Naive thymus-derived CD8-positive, alpha-beta T cell (primary cell): ENCODE results near the gene CGB5. TPM values are rescaled to one million over a fixed set of nuclear protein-coding genes. Genes with fewer than 3 reads are reported as not detected.
"Not testable (repeated sequence)": the region's sequence is repeated elsewhere in the genome, so short reads cannot be mapped to it uniquely, and the experiment has no call there.

Experiments used
- ATAC-seq, 2 donors: fragments of 150-1000 bp; cut with Tn5 transposase in 1 of 2; sonication (Bioruptor Pico), chemical (Tn5 transposase) in 1 of 2; 1 replicate in 1 of 2; 2 replicates in 1 of 2; pipeline ENCODE4 v1.10.0; 2021; ENCODE audit warnings: mild to moderate bottlenecking in 2 of 2, moderate library complexity in 2 of 2
- POLR2A ChIA-PET: fragments of 350-600 bp; sonication (Branson Sonifier 250); formaldehyde crosslinking; loops from one replicate; lab custom pipeline; 2021; ENCODE audit warnings: antibody characterized with exemption; lab: Charles Lee
- DNase-seq, 10 donors: peaks; one replicate each; pipeline versions ENCODE4 v3.0.0 to v3.0.0-alpha.2; 2020 to 2022
- H3K27ac Mint-ChIP-seq, 10 donors: one replicate each; pipeline ENCODE4 v1.8.0; 2020 to 2022; ENCODE audit warnings: mild to moderate bottlenecking in 10 of 10, mixed read lengths in 10 of 10, moderate library complexity in 4 of 10, inconsistent platforms in 1 of 10
- H3K27me3 Mint-ChIP-seq, 5 donors: one replicate each; pipeline ENCODE4 v1.8.0; 2021 to 2022; ENCODE audit warnings: mixed read lengths in 5 of 5
- H3K36me3 Mint-ChIP-seq, 3 donors: one replicate each; pipeline ENCODE4 v1.8.0; 2020 to 2022; ENCODE audit warnings: mixed read lengths in 3 of 3, mild to moderate bottlenecking in 2 of 3, inconsistent platforms in 1 of 3
- H3K4me1 Mint-ChIP-seq, 4 donors: one replicate each; pipeline ENCODE4 v1.8.0; 2021 to 2022; ENCODE audit warnings: mixed read lengths in 4 of 4
- H3K4me3 Mint-ChIP-seq, 10 donors: one replicate each; pipeline ENCODE4 v1.8.0; 2020 to 2022; ENCODE audit warnings: mild to moderate bottlenecking in 10 of 10, mixed read lengths in 10 of 10, moderate library complexity in 6 of 10, inconsistent platforms in 1 of 10
- H3K9me3 Mint-ChIP-seq, 9 donors: one replicate each; pipeline ENCODE4 v1.8.0; 2020 to 2022; ENCODE audit warnings: mixed read lengths in 9 of 9, mild to moderate bottlenecking in 3 of 9, inconsistent platforms in 1 of 9, moderate library complexity in 1 of 9
- polyA plus RNA-seq, 3 donors: library from polyadenylated mRNA; unstranded; fragments of 300-500 nt; fragmentation: Illumina TruSeq; gene quantifications; one replicate each; pipeline ENCODE4 v1.2.3, GENCODE V29; 2021
- total RNA-seq, 8 experiments: library from RNA in 2 of 8; stranded (reverse) in 2 of 8; gene quantifications; one replicate each; pipeline ENCODE4 v1.2.3 and lab custom pipeline; 2021 to 2026

Gene CGB5
- total and polyA plus RNA-seq, 5 experiments from 2014 or later: not detected

GRCh38 chr19:49049834-49050233 is 6.2 kb downstream of the CGB5 start:
- H3K9me3 Mint-ChIP-seq, H3K36me3 Mint-ChIP-seq, H3K27me3 Mint-ChIP-seq, H3K4me1 Mint-ChIP-seq, POLR2A ChIA-PET, ATAC-seq, H3K4me3 Mint-ChIP-seq, DNase-seq, H3K27ac Mint-ChIP-seq: not testable (repeated sequence)

- H3K9me3 Mint-ChIP-seq, H3K36me3 Mint-ChIP-seq, ATAC-seq, H3K4me3 Mint-ChIP-seq, DNase-seq, H3K4me1 Mint-ChIP-seq, POLR2A ChIA-PET, H3K27me3 Mint-ChIP-seq, H3K27ac Mint-ChIP-seq: not testable (repeated sequence)
Measured at GRCh38 chr19:49050376-49051033, 6.9 kb downstream of the CGB5 start.

DNA sequence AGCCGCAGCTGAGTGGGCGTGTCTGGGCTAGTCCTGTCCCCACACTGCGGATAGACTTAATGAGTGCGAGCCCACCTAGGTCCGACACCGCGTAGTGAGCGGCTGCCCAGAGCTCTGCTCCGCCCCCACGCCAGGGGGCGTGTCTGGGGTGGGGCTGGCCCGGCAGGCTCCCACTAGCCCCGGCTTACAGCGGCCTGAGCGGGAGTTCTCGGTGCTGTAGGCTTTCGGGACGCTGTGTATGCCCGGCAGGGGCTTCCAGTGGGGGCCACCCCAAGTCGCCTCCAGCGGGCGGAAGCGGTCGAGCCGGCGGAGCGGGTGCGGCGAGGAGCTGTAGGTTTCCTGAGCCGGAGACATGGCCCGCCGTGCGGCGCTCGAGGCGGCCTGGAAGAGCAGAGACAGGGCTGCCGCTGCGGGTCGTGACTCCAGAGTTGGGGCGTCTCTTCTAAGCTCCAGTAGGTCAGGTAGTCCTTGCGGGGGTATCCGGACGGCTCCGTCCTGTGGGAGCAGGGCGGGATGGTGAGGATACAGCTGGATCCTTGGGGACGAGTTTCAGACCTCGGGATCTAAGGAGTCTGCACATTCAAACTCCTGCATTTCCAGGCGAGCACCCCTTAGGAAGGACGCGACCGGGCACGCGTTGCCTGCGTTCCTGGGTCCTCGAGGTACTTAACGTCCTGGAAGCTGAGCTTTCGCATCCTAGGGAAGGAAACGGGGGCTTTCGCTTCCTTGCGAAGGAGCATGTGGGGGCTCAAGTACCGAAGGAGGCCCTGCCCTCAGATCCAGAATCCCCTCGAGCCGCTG is 12.7 kb downstream of the CGB5 start:
- H3K27ac Mint-ChIP-seq: peak overlapping the region in 1 of 10 donors; percentile 11
- no peaks in the 10 kb centered on the region for H3K9me3 Mint-ChIP-seq
- H3K4me3 Mint-ChIP-seq: peak overlapping the region; percentile 78 to 95 (median 90)
- H3K4me1 Mint-ChIP-seq: peaks cover 9 to 27% (median 18%) of the 10 kb centered on the region in 4 donors
- ATAC-seq (peak; percentile 77 to 78), DNase-seq (peak; percentile 16 to 72 (median 49))
- peaks cover 14 to 37% (median 26%) of the 10 kb centered on the region in 5 donors for H3K27me3 Mint-ChIP-seq
- POLR2A ChIA-PET: interaction anchor here (0.7 to 1.0 kb wide), 2 partner anchors 63 to 75 kb away, joined by 3 read pairs; partner anchors contain the start of gene GYS1
- no peaks in the 10 kb centered on the region for H3K36me3 Mint-ChIP-seq

DNA sequence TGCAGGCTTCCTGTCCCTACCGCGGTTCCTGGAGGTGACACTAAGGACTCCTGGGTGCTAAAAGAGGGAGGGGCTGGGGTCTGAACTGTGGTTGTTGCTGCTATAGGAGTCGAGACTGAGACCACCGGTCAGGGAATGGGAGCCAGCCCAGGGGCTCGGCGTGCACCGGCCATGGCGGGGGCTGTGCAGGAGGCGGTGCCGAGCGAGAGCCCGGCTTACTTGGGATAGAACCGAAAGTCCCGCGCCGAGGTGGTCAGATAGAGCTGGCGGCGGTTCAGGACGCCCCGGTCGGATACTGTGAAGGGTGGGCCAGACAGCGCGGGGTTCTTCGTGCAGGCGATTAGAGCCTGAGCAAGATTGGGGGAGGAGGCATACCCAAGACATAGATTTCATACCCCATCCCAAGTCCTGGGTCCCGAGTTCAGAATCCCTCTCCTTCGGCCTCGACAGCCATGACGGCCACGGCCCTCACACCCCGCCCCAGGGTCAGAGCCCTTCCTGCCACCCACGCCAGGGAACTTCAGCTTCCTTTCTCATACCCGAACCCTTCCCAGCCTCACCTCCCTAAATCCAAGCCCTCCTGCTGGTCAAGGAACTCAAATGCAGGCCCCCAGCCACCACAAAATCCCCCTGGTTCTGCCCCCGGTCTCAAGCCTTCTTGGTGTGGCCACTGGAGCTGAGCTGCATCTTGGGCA is 13.4 kb downstream of the CGB5 start:
- H3K4me3 Mint-ChIP-seq: peak overlapping the region; percentile 78 to 95 (median 90)
- H3K36me3 Mint-ChIP-seq, H3K9me3 Mint-ChIP-seq: not testable (repeated sequence)
- peak in 2 of 10 donors; percentile 3 to 15 for DNase-seq
- POLR2A ChIA-PET: interaction anchor here (0.6 to 1.1 kb wide), 3 partner anchors 57 to 65 kb away, joined by 3 read pairs; partner anchors contain the start of genes GYS1 and LIN7B
- H3K27ac Mint-ChIP-seq: peak overlapping the region in 3 of 10 donors; percentile 13 to 81 (median 28)
- H3K27me3 Mint-ChIP-seq: peaks cover 14 to 40% (median 26%) of the 10 kb centered on the region in 5 donors
- ATAC-seq: peak; percentile 6 to 28
- H3K4me1 Mint-ChIP-seq: peaks cover 9 to 27% (median 18%) of the 10 kb centered on the region in 4 donors

GRCh38 chr19:49057636-49058234 is 14.1 kb downstream of the CGB5 start, which contains the start of gene CGB7:
CGB7 (minus strand) TSS chr19:49057749; CDS start chr19:49055375, 2,374 bp downstream.
- POLR2A ChIA-PET: interaction anchor here (0.6 to 1.1 kb wide), 3 partner anchors 56 to 428 kb away, joined by 3 to 5 read pairs (median 3); partner anchors contain the start of gene LIN7B

DNA sequence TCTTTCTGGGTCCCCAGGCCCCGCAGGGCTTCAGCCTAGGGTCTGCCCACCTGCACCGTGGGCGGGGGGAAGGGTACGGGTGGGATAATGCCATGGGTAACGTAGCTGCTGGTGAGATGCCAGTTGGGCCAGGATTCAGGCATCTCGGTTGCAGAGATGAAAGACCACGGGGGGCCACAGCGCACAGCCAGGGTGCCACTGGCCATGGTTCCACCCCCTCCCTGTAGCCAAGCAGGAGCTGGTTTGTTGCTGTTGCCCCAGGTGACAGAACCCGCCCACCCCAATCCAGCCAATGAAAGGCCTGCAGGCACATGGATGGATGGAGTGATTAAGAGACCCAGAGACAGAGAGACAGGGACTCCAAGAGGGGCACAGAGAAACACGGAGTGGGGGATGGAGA is 14.9 kb downstream of the CGB5 start:
- H3K4me1 Mint-ChIP-seq: peaks cover 9 to 27% (median 18%) of the 10 kb centered on the region in 4 donors
- H3K27ac Mint-ChIP-seq: no peak overlapping the region
- DNase-seq: peak in 1 of 10 donors; percentile 13
- H3K27me3 Mint-ChIP-seq: peaks cover 14 to 46% (median 29%) of the 10 kb centered on the region in 5 donors
- H3K4me3 Mint-ChIP-seq: peak overlapping the region in 7 of 10 donors; percentile 10 to 95 (median 84)
- no peaks in the 10 kb centered on the region for H3K36me3 Mint-ChIP-seq
- no peak for ATAC-seq
- no peaks in the 10 kb centered on the region for H3K9me3 Mint-ChIP-seq
- POLR2A ChIA-PET: interaction anchor here (0.5 to 1.1 kb wide), 2 partner anchors 56 to 619 kb away, joined by 3 read pairs; partner anchors contain the start of genes LIN7B and PRMT1

More at GRCh38 chr19:49057636-49058234, 14.1 kb downstream of the CGB5 start, which contains the start of gene CGB7:
- H3K4me1 Mint-ChIP-seq: peaks cover 9 to 27% (median 18%) of the 10 kb centered on the region in 4 donors
- H3K9me3 Mint-ChIP-seq: no peaks in the 10 kb centered on the region
- H3K27ac Mint-ChIP-seq: peak within 1 kb of the TSS in 5 of 10 donors; percentile 13 to 81 (median 38)
- ATAC-seq (peak; percentile 38 to 51), DNase-seq (peak in 5 of 10 donors; percentile 16 to 51 (median 32))
- peak within 1 kb of the TSS; percentile 78 to 95 (median 90) for H3K4me3 Mint-ChIP-seq
- H3K27me3 Mint-ChIP-seq: peaks cover 14 to 40% (median 26%) of the 10 kb centered on the region in 5 donors
- H3K36me3 Mint-ChIP-seq: no peaks in the 10 kb centered on the region

- peaks cover 14 to 51% (median 30%) of the 10 kb centered on the region in 5 donors for H3K27me3 Mint-ChIP-seq
- POLR2A ChIA-PET: interaction anchor here (0.5 kb wide), 1 partner anchor 618 kb away, joined by 3 read pairs; the partner anchor contains the start of gene PRMT1
- H3K4me1 Mint-ChIP-seq: peaks cover 9 to 27% (median 18%) of the 10 kb centered on the region in 4 donors
- H3K36me3 Mint-ChIP-seq: no peaks in the 10 kb centered on the region
- ATAC-seq: no peak
- H3K4me3 Mint-ChIP-seq: peak overlapping the region in 5 of 10 donors; percentile 10 to 75 (median 50)
- no peak for DNase-seq
- no peak overlapping the region for H3K27ac Mint-ChIP-seq
- H3K9me3 Mint-ChIP-seq: no peaks in the 10 kb centered on the region
Measured at GRCh38 chr19:49059053-49059452, 15.4 kb downstream of the CGB5 start.

GRCh38 chr19:49061000-49061399 is 17.4 kb downstream of the CGB5 start:
- DNase-seq (no peak), ATAC-seq (no peak)
- no peaks in the 10 kb centered on the region for H3K36me3 Mint-ChIP-seq
- no peaks in the 10 kb centered on the region for H3K9me3 Mint-ChIP-seq
- peaks cover 18 to 64% (median 37%) of the 10 kb centered on the region in 5 donors for H3K27me3 Mint-ChIP-seq
- H3K4me1 Mint-ChIP-seq: peaks cover 9 to 26% (median 20%) of the 10 kb centered on the region in 4 donors
- no peak overlapping the region for H3K27ac Mint-ChIP-seq
- no peak overlapping the region for H3K4me3 Mint-ChIP-seq
- POLR2A ChIA-PET: no interaction called here

DNA sequence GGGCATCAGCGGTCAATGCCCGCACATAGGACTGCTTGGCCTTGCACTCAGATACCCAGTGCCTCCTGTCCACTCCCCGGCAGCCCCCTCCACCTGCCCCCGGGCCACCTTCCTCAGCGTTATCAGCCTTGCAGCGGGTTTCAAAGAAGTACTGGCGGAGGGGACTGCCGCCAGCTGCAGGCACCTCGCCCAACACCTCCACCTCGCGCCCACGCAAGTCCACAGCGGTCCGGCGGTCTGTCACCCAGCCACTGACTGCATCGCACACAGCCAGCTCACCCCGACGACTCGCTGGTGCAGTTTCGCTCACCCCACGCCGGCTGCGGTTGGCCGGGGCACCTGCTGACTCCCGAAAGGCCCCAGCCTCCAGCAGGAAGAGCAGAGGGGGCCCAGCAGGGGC is 17.8 kb downstream of the CGB5 start:
- DNase-seq (no peak), ATAC-seq (no peak)
- POLR2A ChIA-PET: no interaction called here
- Mint-ChIP-seq H3K27ac (no peak overlapping the region), H3K9me3 (no peaks in the 10 kb centered on the region), H3K4me3 (no peak overlapping the region), H3K36me3 (no peaks in the 10 kb centered on the region), H3K4me1 (peaks cover 9 to 21% (median 19%) of the 10 kb centered on the region in 4 donors), H3K27me3 (peaks cover 18 to 68% (median 41%) of the 10 kb centered on the region in 5 donors)

DNA sequence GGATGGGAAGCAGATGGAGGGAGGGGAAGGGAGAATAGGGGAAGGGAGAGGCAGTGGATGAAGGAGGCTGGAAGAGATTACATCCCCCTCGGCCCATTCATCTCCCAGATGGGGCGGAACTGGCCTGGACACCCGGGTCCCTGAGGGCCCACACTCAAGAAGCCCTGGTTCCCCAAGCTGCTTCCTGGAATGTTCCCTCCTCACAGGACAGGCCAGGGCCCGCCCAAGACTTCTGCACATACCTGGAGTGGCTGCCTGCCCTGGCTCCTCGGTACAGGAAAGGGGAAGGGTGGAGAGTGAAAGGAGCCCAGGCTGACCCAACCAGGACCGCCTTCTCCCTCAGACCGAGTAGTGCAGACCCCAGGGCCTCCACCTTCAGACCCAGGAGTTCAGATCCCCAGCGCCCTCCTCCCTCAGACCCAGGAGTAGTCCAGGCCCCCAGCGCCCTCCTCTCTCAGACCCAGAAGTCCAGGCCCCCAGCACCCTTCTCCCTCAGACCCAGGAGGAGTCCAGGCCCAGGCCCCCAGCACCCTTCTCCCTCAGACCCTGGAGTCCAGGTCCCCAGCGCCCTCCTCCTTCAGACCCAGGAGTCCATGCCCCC is 20.5 kb downstream of the CGB5 start:
- Mint-ChIP-seq H3K36me3 (peaks cover 0 to 2% (median 0%) of the 10 kb centered on the region in 3 donors), H3K27me3 (peaks cover 25 to 66% (median 50%) of the 10 kb centered on the region in 5 donors), H3K4me3 (peak overlapping the region in 2 of 10 donors; percentile 1 to 36), H3K4me1 (peaks cover 0 to 5% (median under 1%) of the 10 kb centered on the region in 4 donors), H3K27ac (no peak overlapping the region), H3K9me3 (peaks cover 0 to 3% (median 0%) of the 10 kb centered on the region in 9 donors)
- DNase-seq: no peak
- POLR2A ChIA-PET: no interaction called here
- no peak for ATAC-seq
